Measurements from ENCODE around the gene ASGR2.

GRCh38 chr17:7108560-7108925, 6.1 kb downstream of the ASGR2 start:
- TF ChIP-seq, protein P1, sequence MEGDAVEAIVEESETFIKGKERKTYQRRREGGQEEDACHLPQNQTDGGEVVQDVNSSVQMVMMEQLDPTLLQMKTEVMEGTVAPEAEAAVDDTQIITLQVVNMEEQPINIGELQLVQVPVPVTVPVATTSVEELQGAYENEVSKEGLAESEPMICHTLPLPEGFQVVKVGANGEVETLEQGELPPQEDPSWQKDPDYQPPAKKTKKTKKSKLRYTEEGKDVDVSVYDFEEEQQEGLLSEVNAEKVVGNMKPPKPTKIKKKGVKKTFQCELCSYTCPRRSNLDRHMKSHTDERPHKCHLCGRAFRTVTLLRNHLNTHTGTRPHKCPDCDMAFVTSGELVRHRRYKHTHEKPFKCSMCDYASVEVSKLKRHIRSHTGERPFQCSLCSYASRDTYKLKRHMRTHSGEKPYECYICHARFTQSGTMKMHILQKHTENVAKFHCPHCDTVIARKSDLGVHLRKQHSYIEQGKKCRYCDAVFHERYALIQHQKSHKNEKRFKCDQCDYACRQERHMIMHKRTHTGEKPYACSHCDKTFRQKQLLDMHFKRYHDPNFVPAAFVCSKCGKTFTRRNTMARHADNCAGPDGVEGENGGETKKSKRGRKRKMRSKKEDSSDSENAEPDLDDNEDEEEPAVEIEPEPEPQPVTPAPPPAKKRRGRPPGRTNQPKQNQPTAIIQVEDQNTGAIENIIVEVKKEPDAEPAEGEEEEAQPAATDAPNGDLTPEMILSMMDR (IDR thresholded peaks at IDR 0.05): no peak
- TF ChIP-seq POLR2A (IDR thresholded peaks at IDR 0.05; ENCODE audit: low read depth): no peak

Data from esophagus muscularis mucosa (tissue), 3 donors.